Measurements from ENCODE around the gene RFX3. TPM values are rescaled to one million over a fixed set of nuclear protein-coding genes. Genes with fewer than 3 reads are reported as not detected.

The RFX3 gene
- total and polyA plus RNA-seq, 2 donors (not counting 1 experiment from before 2014, with no cell fraction given): 2.8 to 3.1 TPM

DNA sequence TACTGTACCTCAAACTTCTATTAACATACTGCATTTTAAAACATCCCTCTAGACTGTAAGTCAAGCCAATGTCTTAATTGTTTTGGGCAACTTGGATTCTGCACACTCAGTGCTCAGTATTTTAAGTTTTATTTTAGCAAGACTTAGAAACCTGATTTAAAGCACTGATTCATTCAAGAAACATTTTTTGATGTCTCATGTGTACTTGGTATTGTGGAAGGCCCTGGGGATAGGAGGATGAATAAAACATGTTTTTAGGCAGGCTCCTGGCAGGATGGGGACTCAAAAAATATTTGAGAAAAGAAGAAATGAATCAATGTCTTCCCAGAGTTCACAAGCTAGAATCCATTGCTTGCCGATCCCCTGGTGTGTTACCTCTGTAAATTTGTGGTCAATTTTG, 347.9 kb downstream of the RFX3 start:
- no peaks in the 10 kb centered on the region for H3K4me1 ChIP-seq (ENCODE audit: control insufficient read depth, extremely low read depth, insufficient read depth, low read length)
- peaks cover 9% of the 10 kb centered on the region for H3K27me3 ChIP-seq (ENCODE audit: control insufficient read depth, insufficient read depth, low read length)
- no peaks in the 10 kb centered on the region for H4K20me1 ChIP-seq (ENCODE audit: control insufficient read depth, extremely low read depth, insufficient read depth, low read length)
- no peak overlapping the region for H3K4me3 ChIP-seq (replicated peaks in 1 of 4; ENCODE audit: control extremely low read depth in 1 of 4, insufficient read depth in 1 of 4, low read depth in 3 of 4, low read length in 4 of 4)
- TF ChIP-seq, protein P1, sequence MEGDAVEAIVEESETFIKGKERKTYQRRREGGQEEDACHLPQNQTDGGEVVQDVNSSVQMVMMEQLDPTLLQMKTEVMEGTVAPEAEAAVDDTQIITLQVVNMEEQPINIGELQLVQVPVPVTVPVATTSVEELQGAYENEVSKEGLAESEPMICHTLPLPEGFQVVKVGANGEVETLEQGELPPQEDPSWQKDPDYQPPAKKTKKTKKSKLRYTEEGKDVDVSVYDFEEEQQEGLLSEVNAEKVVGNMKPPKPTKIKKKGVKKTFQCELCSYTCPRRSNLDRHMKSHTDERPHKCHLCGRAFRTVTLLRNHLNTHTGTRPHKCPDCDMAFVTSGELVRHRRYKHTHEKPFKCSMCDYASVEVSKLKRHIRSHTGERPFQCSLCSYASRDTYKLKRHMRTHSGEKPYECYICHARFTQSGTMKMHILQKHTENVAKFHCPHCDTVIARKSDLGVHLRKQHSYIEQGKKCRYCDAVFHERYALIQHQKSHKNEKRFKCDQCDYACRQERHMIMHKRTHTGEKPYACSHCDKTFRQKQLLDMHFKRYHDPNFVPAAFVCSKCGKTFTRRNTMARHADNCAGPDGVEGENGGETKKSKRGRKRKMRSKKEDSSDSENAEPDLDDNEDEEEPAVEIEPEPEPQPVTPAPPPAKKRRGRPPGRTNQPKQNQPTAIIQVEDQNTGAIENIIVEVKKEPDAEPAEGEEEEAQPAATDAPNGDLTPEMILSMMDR (conservative IDR thresholded peaks at IDR 0.05 in 1 of 2, IDR thresholded peaks at IDR 0.05 in 1 of 2; ENCODE audit: low read depth in 1 of 2, low read length in 2 of 2): no peak
- TF ChIP-seq EZH2 (IDR thresholded peaks at IDR 0.05; ENCODE audit: low read length, missing control alignments): no peak
- H2AFZ ChIP-seq (ENCODE audit: low read length): no peak overlapping the region
- H3K27ac ChIP-seq (ENCODE audit: insufficient read depth, low read length): no peak overlapping the region
- no peak overlapping the region for H3K9ac ChIP-seq (ENCODE audit: insufficient read depth, low read length)
- peak in 1 of 2 donors; percentile 9 for DNase-seq (ENCODE audit: low read depth in 2 of 2)
- H3K79me2 ChIP-seq (ENCODE audit: control insufficient read depth, insufficient read depth, low read length): no peaks in the 10 kb centered on the region
- no peaks in the 10 kb centered on the region for H3K36me3 ChIP-seq (ENCODE audit: control insufficient read depth, insufficient read depth, low read length)
- H3K4me2 ChIP-seq (ENCODE audit: extremely low read depth, insufficient read depth, low read length): no peak overlapping the region
- no peaks in the 10 kb centered on the region for H3K9me3 ChIP-seq (ENCODE audit: control insufficient read depth, insufficient read depth, low read depth, low read length)

DNA sequence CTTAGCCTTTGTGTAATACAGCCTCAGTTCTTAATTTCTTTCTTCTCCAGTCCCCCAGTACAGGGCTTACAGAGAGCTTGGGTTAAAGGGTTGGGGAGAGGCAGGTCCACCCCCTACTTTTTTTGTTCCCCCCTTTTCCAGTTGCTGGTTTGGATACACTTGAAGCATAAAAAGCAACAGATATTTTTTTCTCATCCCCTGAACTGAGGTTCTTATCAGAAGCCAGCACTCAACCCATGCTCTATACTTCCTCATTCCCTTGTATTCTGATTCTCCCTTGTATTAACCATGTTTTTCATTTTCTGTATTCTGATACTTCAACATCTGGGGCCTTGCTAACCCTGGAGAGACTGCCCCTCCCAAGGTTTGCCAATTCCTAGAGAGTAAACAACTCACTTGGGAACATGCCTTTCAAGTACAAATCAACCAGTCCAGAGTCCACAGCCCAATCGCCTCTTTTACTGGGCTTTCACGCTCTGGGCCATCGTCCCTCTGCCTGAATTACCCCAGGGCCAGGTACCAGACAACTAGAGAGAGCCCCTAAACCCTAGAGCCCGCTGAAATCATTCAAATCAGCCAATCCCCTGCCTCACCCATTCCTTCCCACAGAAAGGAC, 348.5 kb downstream of the RFX3 start:
- no peaks in the 10 kb centered on the region for H3K36me3 ChIP-seq (ENCODE audit: control insufficient read depth, insufficient read depth, low read length)
- H3K4me1 ChIP-seq (ENCODE audit: control insufficient read depth, extremely low read depth, insufficient read depth, low read length): no peaks in the 10 kb centered on the region
- H3K4me3 ChIP-seq (replicated peaks in 1 of 4; ENCODE audit: control extremely low read depth in 1 of 4, insufficient read depth in 1 of 4, low read depth in 3 of 4, low read length in 4 of 4): no peak overlapping the region
- H3K27ac ChIP-seq (ENCODE audit: insufficient read depth, low read length): no peak overlapping the region
- H3K27me3 ChIP-seq (ENCODE audit: control insufficient read depth, insufficient read depth, low read length): peaks cover 8% of the 10 kb centered on the region
- H3K9me3 ChIP-seq (ENCODE audit: control insufficient read depth, insufficient read depth, low read depth, low read length): no peaks in the 10 kb centered on the region
- H3K9ac ChIP-seq (ENCODE audit: insufficient read depth, low read length): no peak overlapping the region
- no peaks in the 10 kb centered on the region for H3K79me2 ChIP-seq (ENCODE audit: control insufficient read depth, insufficient read depth, low read length)
- H4K20me1 ChIP-seq (ENCODE audit: control insufficient read depth, extremely low read depth, insufficient read depth, low read length): no peaks in the 10 kb centered on the region
- no peak overlapping the region for H3K4me2 ChIP-seq (ENCODE audit: extremely low read depth, insufficient read depth, low read length)
- DNase-seq (ENCODE audit: low read depth in 2 of 2): no peak
- no peak overlapping the region for H2AFZ ChIP-seq (ENCODE audit: low read length)
- TF ChIP-seq, protein P1 (conservative IDR thresholded peaks at IDR 0.05 in 1 of 2, IDR thresholded peaks at IDR 0.05 in 1 of 2; ENCODE audit: low read depth in 1 of 2, low read length in 2 of 2): no peak
- no peak for TF ChIP-seq EZH2 (IDR thresholded peaks at IDR 0.05; ENCODE audit: low read length, missing control alignments)

DNA sequence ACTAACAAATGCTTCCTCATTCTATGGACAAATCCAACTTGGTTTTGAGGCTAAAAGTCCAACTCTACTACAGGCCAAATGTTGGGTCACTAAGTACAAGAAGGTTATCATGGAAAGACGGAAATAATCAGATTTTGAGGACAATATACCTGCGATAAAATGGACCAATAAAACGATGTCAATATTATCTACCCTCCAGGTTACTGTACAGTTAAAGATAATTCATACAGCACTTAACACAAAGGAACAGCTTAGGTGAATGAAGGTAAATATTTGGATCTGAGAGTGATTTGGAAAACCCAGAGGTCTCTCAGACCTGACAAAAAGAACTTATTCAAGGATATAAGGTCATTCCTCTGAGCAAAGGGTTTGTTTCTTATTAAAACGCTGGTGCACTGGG, 352.4 kb downstream of the RFX3 start:
- no peak overlapping the region for H3K4me3 ChIP-seq (replicated peaks in 1 of 4; ENCODE audit: control extremely low read depth in 1 of 4, insufficient read depth in 1 of 4, low read depth in 3 of 4, low read length in 4 of 4)
- no peak for TF ChIP-seq EZH2 (IDR thresholded peaks at IDR 0.05; ENCODE audit: low read length, missing control alignments)
- TF ChIP-seq, protein P1 (conservative IDR thresholded peaks at IDR 0.05 in 1 of 2, IDR thresholded peaks at IDR 0.05 in 1 of 2; ENCODE audit: low read depth in 1 of 2, low read length in 2 of 2): no peak
- no peaks in the 10 kb centered on the region for H3K36me3 ChIP-seq (ENCODE audit: control insufficient read depth, insufficient read depth, low read length)
- no peaks in the 10 kb centered on the region for H4K20me1 ChIP-seq (ENCODE audit: control insufficient read depth, extremely low read depth, insufficient read depth, low read length)
- H3K9ac ChIP-seq (ENCODE audit: insufficient read depth, low read length): no peak overlapping the region
- no peak overlapping the region for H3K4me2 ChIP-seq (ENCODE audit: extremely low read depth, insufficient read depth, low read length)
- H3K9me3 ChIP-seq (ENCODE audit: control insufficient read depth, insufficient read depth, low read depth, low read length): no peaks in the 10 kb centered on the region
- H3K27ac ChIP-seq (ENCODE audit: insufficient read depth, low read length): no peak overlapping the region
- no peak overlapping the region for H2AFZ ChIP-seq (ENCODE audit: low read length)
- no peak for DNase-seq (ENCODE audit: low read depth in 2 of 2)
- no peaks in the 10 kb centered on the region for H3K4me1 ChIP-seq (ENCODE audit: control insufficient read depth, extremely low read depth, insufficient read depth, low read length)
- H3K79me2 ChIP-seq (ENCODE audit: control insufficient read depth, insufficient read depth, low read length): no peaks in the 10 kb centered on the region
- no peaks in the 10 kb centered on the region for H3K27me3 ChIP-seq (ENCODE audit: control insufficient read depth, insufficient read depth, low read length)
